ENCODE results near the gene OSBP2.
"Not testable (repeated sequence)": the region's sequence is repeated elsewhere in the genome, so short reads cannot be mapped to it uniquely, and the experiment has no call there.

OSBP2 gene

GRCh38 chr22:30763815-30764673, 69.4 kb downstream of the OSBP2 start:
- DNase-seq (ENCODE audit: low read depth in 2 of 2): peak in 1 of 2 donors; percentile 9

GRCh38 chr22:30767661-30768060, 73.0 kb downstream of the OSBP2 start:
- DNase-seq (ENCODE audit: low read depth in 2 of 2): no peak

- no peak for DNase-seq (ENCODE audit: low read depth in 2 of 2)
Observed at GRCh38 chr22:30770716-30771115, 76.0 kb downstream of the OSBP2 start.

- no peak for DNase-seq (ENCODE audit: low read depth in 2 of 2)
Observed at GRCh38 chr22:30773919-30774318, 79.2 kb downstream of the OSBP2 start.

- DNase-seq (ENCODE audit: low read depth in 2 of 2): no peak
Observed at GRCh38 chr22:30774566-30774965, 79.9 kb downstream of the OSBP2 start.

- no peak for DNase-seq (ENCODE audit: low read depth in 2 of 2)
Observed at GRCh38 chr22:30776476-30776875, 81.8 kb downstream of the OSBP2 start.

- DNase-seq (ENCODE audit: low read depth in 2 of 2): not testable (repeated sequence)
Observed at GRCh38 chr22:30777146-30777545, 82.5 kb downstream of the OSBP2 start.

GRCh38 chr22:30777587-30777986, 82.9 kb downstream of the OSBP2 start:
- no peak for DNase-seq (ENCODE audit: low read depth in 2 of 2)

- DNase-seq (ENCODE audit: low read depth in 2 of 2): no peak
Observed at GRCh38 chr22:30778261-30778660, 83.6 kb downstream of the OSBP2 start.

GRCh38 chr22:30780026-30780425, 85.4 kb downstream of the OSBP2 start:
- DNase-seq (ENCODE audit: low read depth in 2 of 2): no peak

- no peak for DNase-seq (ENCODE audit: low read depth in 2 of 2)
Observed at GRCh38 chr22:30781271-30781875, 86.7 kb downstream of the OSBP2 start.

- DNase-seq (ENCODE audit: low read depth in 2 of 2): no peak
Observed at GRCh38 chr22:30782613-30783012, 87.9 kb downstream of the OSBP2 start.

- no peak for DNase-seq (ENCODE audit: low read depth in 2 of 2)
Observed at GRCh38 chr22:30783021-30783420, 88.3 kb downstream of the OSBP2 start.

- no peak for DNase-seq (ENCODE audit: low read depth in 2 of 2)
Observed at GRCh38 chr22:30785527-30785926, 90.9 kb downstream of the OSBP2 start.

GRCh38 chr22:30790366-30790765, 95.7 kb downstream of the OSBP2 start:
- no peak for DNase-seq (ENCODE audit: low read depth in 2 of 2)

- DNase-seq (ENCODE audit: low read depth in 2 of 2): no peak
Observed at GRCh38 chr22:30792456-30792855, 97.8 kb downstream of the OSBP2 start.

- DNase-seq (ENCODE audit: low read depth in 2 of 2): no peak
Observed at GRCh38 chr22:30795118-30795517, 100.4 kb downstream of the OSBP2 start.

GRCh38 chr22:30801695-30802094, 107.0 kb downstream of the OSBP2 start:
- DNase-seq (ENCODE audit: low read depth in 2 of 2): no peak

GRCh38 chr22:30802202-30803166, 107.8 kb downstream of the OSBP2 start:
- DNase-seq (ENCODE audit: low read depth in 2 of 2): peak; percentile 2 to 7

GRCh38 chr22:30803679-30804078, 109.0 kb downstream of the OSBP2 start:
- DNase-seq (ENCODE audit: low read depth in 2 of 2): no peak

- DNase-seq (ENCODE audit: low read depth in 2 of 2): no peak
Observed at GRCh38 chr22:30804626-30805025, 110.0 kb downstream of the OSBP2 start.

GRCh38 chr22:30806391-30806861, 111.8 kb downstream of the OSBP2 start:
- no peak for DNase-seq (ENCODE audit: low read depth in 2 of 2)
